Testis (tissue), 3 donors: ENCODE data around the gene STAC2. TPM values are rescaled to one million over a fixed set of nuclear protein-coding genes. Genes with fewer than 3 reads are reported as not detected.
A peak's percentile ranks its signal among the peaks of the same experiment; 100 is the strongest.

Experiments
- DNase-seq: peaks from one replicate; pipeline ENCODE4 v3.0.0-alpha.2; 2019
- H3K27ac ChIP-seq, 2 donors: fragments of 200-600 bp; sonication (generic); one replicate each; pipeline ENCODE4 v1.5.1; 2019
- H3K27me3 ChIP-seq: fragments of 200-600 bp; sonication (generic); one replicate; pipeline ENCODE4 v1.5.1; 2019
- H3K36me3 ChIP-seq: fragments of 200-600 bp; sonication (generic); one replicate; pipeline ENCODE4 v1.5.1; 2017; ENCODE audit warnings: low read depth; ENCODE audit errors: missing control alignments
- H3K4me1 ChIP-seq: fragments of 200-600 bp; sonication (generic); one replicate; pipeline ENCODE4 v1.5.1; 2019
- H3K4me3 ChIP-seq, 2 donors: fragments of 200-600 bp; sonication (generic); one replicate each; pipeline ENCODE4 v1.5.1; 2017 to 2019
- H3K9me3 ChIP-seq: fragments of 200-600 bp; sonication (generic); one replicate; pipeline ENCODE4 v1.5.1; 2017
- POLR2A ChIP-seq: fragments of 450-650 bp; IDR thresholded peaks from one replicate; pipeline ENCODE4 v1.6.1; 2017; ENCODE audit warnings: antibody characterized with exemption, mild to moderate bottlenecking, moderate library complexity
- WGBS, 2 donors: methylation state at CpG; one replicate each; pipeline ENCODE4 v1.1.5; 2018; 5-methylcytosine and 5-hydroxymethylcytosine counted together
- intact Hi-C: fragments of 100-400 bp; cut with DNase I; formaldehyde crosslinking; loops from one replicate; pipeline ENCODE4 v1.15.1; 2023; ENCODE audit warnings: low total_unique reads
- polyA plus RNA-seq: library from polyadenylated mRNA; stranded (reverse); fragments of 350-450 nt; fragmentation: Illumina TruSeq; extraction: RNeasy Lipid Tissue Mini Kit (QIAGEN cat#74804); gene quantifications from one replicate; pipeline ENCODE4 v1.2.3, GENCODE V29; 2014; ENCODE audit warnings: low read depth, low replicate concordance; ENCODE audit not compliant: insufficient read depth
- total RNA-seq, 2 donors: library from RNA; depleted of rRNA; stranded (reverse); fragments of >200 nt; gene quantifications; one replicate each; pipeline ENCODE4 v1.2.3, GENCODE V29; 2016
- TF ChIP-seq, protein P1 (sequence below), 3 experiments: fragments of 450-650 bp in 2 of 3; fragments of 200-600 bp in 1 of 3; sonication (generic) in 1 of 3; IDR thresholded peaks; one replicate each; pipeline ENCODE4 v1.5.1; 2016 to 2019; ENCODE audit warnings: antibody characterized with exemption in 3 of 3, mild to moderate bottlenecking in 2 of 3, moderate library complexity in 1 of 3

Gene STAC2
- total and polyA plus RNA-seq, 3 donors from 2014 or later, result 0.24 to 1.1 (median 0.37) TPM

DNA sequence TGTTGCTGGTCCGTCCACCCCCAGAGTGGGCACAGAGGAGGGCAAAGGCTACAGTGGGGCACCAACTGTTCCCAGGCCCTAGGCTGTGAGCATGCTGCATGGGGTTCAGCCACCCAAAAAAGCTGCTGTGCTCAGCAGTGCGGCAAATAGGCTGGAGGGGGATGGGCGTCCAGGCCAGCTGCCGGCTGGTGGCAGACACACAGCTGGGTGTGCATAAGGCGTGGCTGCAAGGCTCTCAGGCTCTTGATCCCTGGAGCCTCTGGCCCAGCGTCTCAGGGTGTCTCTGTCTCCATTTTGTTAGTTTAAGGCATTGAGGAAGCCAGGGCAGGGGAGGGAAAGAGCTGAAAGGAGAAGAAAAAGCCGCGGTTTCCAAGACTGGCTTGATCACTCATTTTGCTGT is 16.9 kb downstream of the STAC2 start:
- WGBS, 2 donors, result 69 to 75% methylated on average over 5 to 8 of the region's 8 CpGs
- no peaks in the 10 kb centered on the region for H3K9me3 ChIP-seq
- TF ChIP-seq, protein P1, sequence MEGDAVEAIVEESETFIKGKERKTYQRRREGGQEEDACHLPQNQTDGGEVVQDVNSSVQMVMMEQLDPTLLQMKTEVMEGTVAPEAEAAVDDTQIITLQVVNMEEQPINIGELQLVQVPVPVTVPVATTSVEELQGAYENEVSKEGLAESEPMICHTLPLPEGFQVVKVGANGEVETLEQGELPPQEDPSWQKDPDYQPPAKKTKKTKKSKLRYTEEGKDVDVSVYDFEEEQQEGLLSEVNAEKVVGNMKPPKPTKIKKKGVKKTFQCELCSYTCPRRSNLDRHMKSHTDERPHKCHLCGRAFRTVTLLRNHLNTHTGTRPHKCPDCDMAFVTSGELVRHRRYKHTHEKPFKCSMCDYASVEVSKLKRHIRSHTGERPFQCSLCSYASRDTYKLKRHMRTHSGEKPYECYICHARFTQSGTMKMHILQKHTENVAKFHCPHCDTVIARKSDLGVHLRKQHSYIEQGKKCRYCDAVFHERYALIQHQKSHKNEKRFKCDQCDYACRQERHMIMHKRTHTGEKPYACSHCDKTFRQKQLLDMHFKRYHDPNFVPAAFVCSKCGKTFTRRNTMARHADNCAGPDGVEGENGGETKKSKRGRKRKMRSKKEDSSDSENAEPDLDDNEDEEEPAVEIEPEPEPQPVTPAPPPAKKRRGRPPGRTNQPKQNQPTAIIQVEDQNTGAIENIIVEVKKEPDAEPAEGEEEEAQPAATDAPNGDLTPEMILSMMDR (IDR thresholded peaks at IDR 0.05), result no peak
- TF ChIP-seq POLR2A, result no peak
- H3K36me3 ChIP-seq, result no peaks in the 10 kb centered on the region
- peaks cover 17% of the 10 kb centered on the region for H3K4me1 ChIP-seq
- H3K4me3 ChIP-seq, result no peak overlapping the region
- DNase-seq, result no peak
- no peak overlapping the region for H3K27ac ChIP-seq
- no peaks in the 10 kb centered on the region for H3K27me3 ChIP-seq
- intact Hi-C loops, result no loop called here

DNA sequence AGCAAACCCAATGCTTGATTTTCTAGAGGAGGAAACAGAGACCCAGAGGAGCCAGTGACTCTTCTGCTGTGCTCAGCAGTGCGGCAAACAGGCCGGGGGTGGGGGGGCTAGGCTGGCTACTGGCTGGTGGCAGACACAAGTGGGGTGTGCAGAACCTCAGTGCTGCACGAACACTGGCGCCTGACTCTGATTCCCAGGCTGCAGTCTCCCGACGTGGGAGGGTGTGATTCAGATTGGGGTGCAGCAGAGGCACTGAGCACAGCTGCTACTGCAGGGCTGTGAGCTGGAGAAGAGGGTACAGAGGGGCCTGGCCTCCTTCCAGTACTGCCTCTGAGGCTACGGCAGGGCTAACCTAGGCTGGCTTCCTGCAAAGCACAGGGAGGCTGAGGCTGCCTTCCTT is 17.6 kb downstream of the STAC2 start:
- TF ChIP-seq, protein P1 (IDR thresholded peaks at IDR 0.05), result no peak
- TF ChIP-seq POLR2A, result no peak
- intact Hi-C loops, result no loop called here
- H3K4me3 ChIP-seq, result no peak overlapping the region
- H3K36me3 ChIP-seq, result no peaks in the 10 kb centered on the region
- H3K27me3 ChIP-seq, result no peaks in the 10 kb centered on the region
- no peak for DNase-seq
- H3K27ac ChIP-seq, result no peak overlapping the region
- 61 to 73% methylated on average over 7 of the region's 7 CpGs for WGBS, 2 donors
- peaks cover 17% of the 10 kb centered on the region for H3K4me1 ChIP-seq
- H3K9me3 ChIP-seq, result no peaks in the 10 kb centered on the region

DNA sequence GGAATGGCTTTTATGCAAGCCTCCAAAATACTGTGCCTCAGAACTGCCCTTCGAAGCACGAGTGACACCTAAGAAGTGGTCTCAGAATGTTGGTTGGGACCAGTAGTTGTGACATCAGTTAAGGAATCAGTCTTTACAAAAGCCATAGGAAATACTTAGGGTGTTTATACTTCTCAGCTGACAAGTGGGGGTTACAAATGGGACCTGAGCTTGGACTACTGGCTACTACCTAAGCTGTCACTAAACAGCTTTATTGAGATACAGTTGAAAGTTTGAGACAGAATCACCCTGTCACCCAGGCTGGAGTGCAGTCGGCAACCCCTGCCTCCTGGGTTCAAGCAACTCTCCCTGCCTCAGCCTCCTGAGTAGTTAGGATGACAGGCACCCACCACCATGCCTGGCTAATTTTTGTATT is 20.6 kb downstream of the STAC2 start:
- TF ChIP-seq, protein P1 (IDR thresholded peaks at IDR 0.05), result no peak
- TF ChIP-seq POLR2A, result no peak
- intact Hi-C loops, result no loop called here
- H3K27ac ChIP-seq, result no peak overlapping the region
- no peaks in the 10 kb centered on the region for H3K27me3 ChIP-seq
- H3K4me1 ChIP-seq, result peaks cover 28% of the 10 kb centered on the region
- H3K4me3 ChIP-seq, result no peak overlapping the region
- WGBS, 2 donors, result 81 to 87% methylated on average over 3 of the region's 3 CpGs
- DNase-seq, result no peak
- no peaks in the 10 kb centered on the region for H3K9me3 ChIP-seq
- no peaks in the 10 kb centered on the region for H3K36me3 ChIP-seq

DNA sequence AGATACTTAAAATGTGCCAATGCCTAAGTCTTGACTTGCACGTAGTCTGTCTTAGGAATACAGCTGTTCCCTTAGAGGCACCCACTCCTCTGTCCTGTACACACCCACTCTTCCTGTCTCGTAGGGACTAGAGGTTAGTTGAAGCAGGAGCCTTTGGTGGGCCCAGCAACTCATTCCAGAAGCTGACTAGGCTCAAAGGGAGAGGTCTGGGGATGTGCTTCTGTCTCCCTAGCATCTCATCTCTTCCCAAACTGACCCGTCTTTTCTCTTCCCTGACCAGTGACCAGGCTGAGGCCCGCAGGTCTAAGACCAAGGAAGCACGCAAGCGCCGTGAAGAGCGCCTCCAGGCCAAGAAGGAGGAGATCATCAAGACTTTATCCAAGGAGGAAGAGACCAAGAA is 21.5 kb downstream of the STAC2 start:
- WGBS, 2 donors, result 77 to 81% methylated on average over 8 of the region's 8 CpGs
- no peaks in the 10 kb centered on the region for H3K27me3 ChIP-seq
- DNase-seq, result no peak
- TF ChIP-seq, protein P1 (IDR thresholded peaks at IDR 0.05), result no peak
- TF ChIP-seq POLR2A, result no peak
- H3K27ac ChIP-seq, result no peak overlapping the region
- no peaks in the 10 kb centered on the region for H3K9me3 ChIP-seq
- H3K4me1 ChIP-seq, result peaks cover 21% of the 10 kb centered on the region
- H3K36me3 ChIP-seq, result no peaks in the 10 kb centered on the region
- intact Hi-C loops, result no loop called here
- no peak overlapping the region for H3K4me3 ChIP-seq

DNA sequence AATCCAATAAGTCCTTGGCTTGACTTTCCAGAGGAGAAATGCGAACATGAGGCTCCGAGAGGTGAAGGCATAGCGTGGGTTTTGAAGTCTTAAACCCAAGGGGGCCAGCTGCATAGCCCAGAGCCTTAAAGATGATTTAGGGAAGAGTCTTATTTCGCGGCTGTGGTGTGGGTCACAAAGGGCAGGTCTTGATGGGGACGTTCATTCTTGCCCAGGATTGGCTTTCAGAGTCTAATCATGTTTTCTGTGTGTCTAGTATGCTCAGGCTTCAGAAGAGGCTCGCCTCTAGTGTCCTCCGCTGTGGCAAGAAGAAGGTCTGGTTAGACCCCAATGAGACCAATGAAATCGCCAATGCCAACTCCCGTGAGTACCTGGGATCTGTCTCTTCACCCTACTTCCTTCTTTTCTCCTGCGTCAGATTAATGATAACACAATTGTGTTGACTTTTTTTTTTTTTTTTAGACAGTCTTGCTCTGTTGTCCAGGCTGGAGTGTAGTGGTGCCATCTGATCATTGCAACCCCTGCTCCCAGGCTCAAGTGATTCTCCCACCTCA is 24.7 kb downstream of the STAC2 start:
- H3K4me1 ChIP-seq, result peaks cover 28% of the 10 kb centered on the region
- H3K36me3 ChIP-seq, result no peaks in the 10 kb centered on the region
- H3K27me3 ChIP-seq, result no peaks in the 10 kb centered on the region
- TF ChIP-seq, protein P1 (IDR thresholded peaks at IDR 0.05), result no peak
- TF ChIP-seq POLR2A, result no peak
- WGBS, 2 donors, result 23 to 31% methylated on average over 11 of the region's 11 CpGs
- H3K9me3 ChIP-seq, result no peaks in the 10 kb centered on the region
- intact Hi-C loops, result no loop called here
- peak overlapping the region; percentile 83 to 92 for H3K4me3 ChIP-seq
- H3K27ac ChIP-seq, result peak overlapping the region; percentile 97
- DNase-seq, result no peak
